Ishikawa (cell line): ENCODE data around the gene CMSS1.

Source experiments
- CEBPB ChIP-seq: IDR thresholded peaks from 2 replicates; pipeline ENCODE4 v1.6.1; 2012
- CREB1 ChIP-seq: IDR thresholded peaks from 2 replicates; pipeline ENCODE4 v1.6.1; 2012; ENCODE audit warnings: low read depth
- EGR1 ChIP-seq: IDR thresholded peaks from 2 replicates; pipeline ENCODE4 v1.6.1; 2012
- EP300 ChIP-seq: IDR thresholded peaks from 2 replicates; pipeline ENCODE4 v1.6.1; 2012; ENCODE audit warnings: borderline replicate concordance
- FOXM1 ChIP-seq: IDR thresholded peaks from 2 replicates; pipeline ENCODE4 v1.6.1; 2012; ENCODE audit warnings: low read depth, borderline replicate concordance
- MAX ChIP-seq: IDR thresholded peaks from 2 replicates; pipeline ENCODE4 v1.6.1; 2012
- NFIC ChIP-seq: IDR thresholded peaks from 2 replicates; pipeline ENCODE4 v1.6.1; 2012
- RAD21 ChIP-seq: IDR thresholded peaks from 2 replicates; pipeline ENCODE4 v1.6.1; 2012; ENCODE audit warnings: low read depth
- REST ChIP-seq: IDR thresholded peaks from 2 replicates; pipeline ENCODE4 v1.6.1; 2012; ENCODE audit warnings: low read depth, mild to moderate bottlenecking
- TAF1 ChIP-seq: IDR thresholded peaks from 2 replicates; pipeline ENCODE4 v1.6.1; 2012; ENCODE audit warnings: low read depth, mild to moderate bottlenecking
- TCF12 ChIP-seq: IDR thresholded peaks from 2 replicates; pipeline ENCODE4 v1.6.1; 2012; ENCODE audit warnings: low read depth
- TEAD4 ChIP-seq: IDR thresholded peaks from 2 replicates; pipeline ENCODE4 v1.6.1; 2012
- USF1 ChIP-seq: IDR thresholded peaks from 2 replicates; pipeline ENCODE4 v1.6.1; 2012
- YY1 ChIP-seq: IDR thresholded peaks from 2 replicates; pipeline ENCODE4 v1.6.1; 2012; ENCODE audit warnings: low read depth
- ZBTB7A ChIP-seq: IDR thresholded peaks from 2 replicates; pipeline ENCODE4 v1.6.1; 2012; ENCODE audit warnings: low read depth

CMSS1 gene

GRCh38 chr3:100084100-100084806 is 266.6 kb downstream of the CMSS1 start:
- no peak for TF ChIP-seq CREB1

GRCh38 chr3:100086401-100086800 is 268.7 kb downstream of the CMSS1 start:
- TF ChIP-seq CEBPB: no peak
- TF ChIP-seq NFIC: no peak
- TF ChIP-seq MAX: no peak
- no peak for TF ChIP-seq USF1
- no peak for TF ChIP-seq TEAD4

- TF ChIP-seq TAF1: no peak
- no peak for TF ChIP-seq YY1
- TF ChIP-seq USF1: no peak
- no peak for TF ChIP-seq CEBPB
- no peak for TF ChIP-seq CREB1
- TF ChIP-seq TEAD4: no peak
- TF ChIP-seq EP300: no peak
- no peak for TF ChIP-seq TCF12
- no peak for TF ChIP-seq REST
- no peak for TF ChIP-seq NFIC
- no peak for TF ChIP-seq ZBTB7A
- no peak for TF ChIP-seq FOXM1
- no peak for TF ChIP-seq RAD21
- TF ChIP-seq EGR1: no peak
Measured at GRCh38 chr3:100087198-100087597, 269.5 kb downstream of the CMSS1 start.

- no peak for TF ChIP-seq TAF1
- TF ChIP-seq CEBPB: no peak
- no peak for TF ChIP-seq RAD21
- no peak for TF ChIP-seq MAX
- TF ChIP-seq EGR1: no peak
- no peak for TF ChIP-seq EP300
- no peak for TF ChIP-seq REST
- no peak for TF ChIP-seq TCF12
- TF ChIP-seq ZBTB7A: no peak
- TF ChIP-seq NFIC: no peak
- no peak for TF ChIP-seq CREB1
- TF ChIP-seq TEAD4: no peak
- TF ChIP-seq FOXM1: no peak
- TF ChIP-seq YY1: no peak
Measured at GRCh38 chr3:100088735-100089368, 271.2 kb downstream of the CMSS1 start.

GRCh38 chr3:100089812-100090668 is 272.4 kb downstream of the CMSS1 start:
- TF ChIP-seq MAX: no peak
- TF ChIP-seq TAF1: no peak
- no peak for TF ChIP-seq FOXM1
- TF ChIP-seq RAD21: peak; percentile 16; the same call in 1 of the 2 replicates

GRCh38 chr3:100090669-100091005 is 273.0 kb downstream of the CMSS1 start:
- TF ChIP-seq RAD21: no peak
- TF ChIP-seq USF1: no peak
- no peak for TF ChIP-seq EGR1
- no peak for TF ChIP-seq TEAD4
- no peak for TF ChIP-seq MAX
- no peak for TF ChIP-seq ZBTB7A
- no peak for TF ChIP-seq CEBPB
- no peak for TF ChIP-seq EP300
- TF ChIP-seq FOXM1: no peak
- no peak for TF ChIP-seq YY1
- TF ChIP-seq NFIC: no peak
- no peak for TF ChIP-seq TCF12
- no peak for TF ChIP-seq TAF1
- TF ChIP-seq CREB1: no peak
- TF ChIP-seq REST: no peak
